K562 (cell line): ENCODE data around the gene TRUB2. TPM values are rescaled to one million over a fixed set of nuclear protein-coding genes. Genes with fewer than 3 reads are reported as not detected.
A peak's percentile ranks its signal among the peaks of the same experiment; 100 is the strongest.

ENCODE experiments used
- CREB5 ChIP-seq: fragments of 250-450 bp; sonication (Bioruptor Pico); IDR thresholded peaks from 2 replicates; pipeline ENCODE4 v1.5.0; 2020; ENCODE audit warnings: mild to moderate bottlenecking
- HIVEP1 ChIP-seq: fragments of 250-450 bp; sonication (Bioruptor Pico); IDR thresholded peaks from 2 replicates; pipeline ENCODE4 v1.4.0; 2020; ENCODE audit warnings: mild to moderate bottlenecking
- HOXB6 ChIP-seq: fragments of 250-450 bp; sonication (Bioruptor Pico); IDR thresholded peaks from 2 replicates; pipeline ENCODE4 v1.5.1; 2022; ENCODE audit warnings: mild to moderate bottlenecking, borderline replicate concordance
- IRF2 ChIP-seq: sonication (generic); formaldehyde crosslinking; IDR thresholded peaks from 2 replicates; pipeline ENCODE4 v1.8.1; 2022; ENCODE audit warnings: mild to moderate bottlenecking, missing genetic modification reagents
- MAFK ChIP-seq: IDR thresholded peaks from 2 replicates; pipeline ENCODE4 v1.6.1; 2011; ENCODE audit warnings: low read length, improper control_type of control experiment
- MTA2 ChIP-seq: fragments of 450-650 bp; IDR thresholded peaks from 2 replicates; pipeline ENCODE4 v1.6.1; 2016; ENCODE audit warnings: low read depth
- MTA3 ChIP-seq: fragments of 450-650 bp; formaldehyde crosslinking; IDR thresholded peaks from 2 replicates; pipeline ENCODE4 v1.6.1; 2017; ENCODE audit warnings: mild to moderate bottlenecking, borderline replicate concordance
- NFE2L1 ChIP-seq: fragments of 450-650 bp; IDR thresholded peaks from 2 replicates; pipeline ENCODE4 v1.6.1; 2016; ENCODE audit warnings: missing genetic modification characterization, low read depth, mild to moderate bottlenecking, missing compliant biosample characterization, moderate library complexity, borderline replicate concordance
- NUFIP1 ChIP-seq: fragments of 450-650 bp; IDR thresholded peaks from 2 replicates; pipeline ENCODE4 v1.6.1; 2018; ENCODE audit not compliant: partially characterized antibody
- POLR3A ChIP-seq: IDR thresholded peaks from 2 replicates; pipeline ENCODE4 v1.6.1; 2011; ENCODE audit warnings: borderline replicate concordance, mild to moderate bottlenecking, moderate library complexity; ENCODE audit not compliant: insufficient read length, insufficient read depth; ENCODE audit errors: extremely low read depth
- THRAP3 ChIP-seq: fragments of 450-650 bp; IDR thresholded peaks from 2 replicates; pipeline ENCODE4 v1.6.1; 2016; ENCODE audit warnings: mild to moderate bottlenecking, inconsistent platforms, borderline replicate concordance
- ZNF197 ChIP-seq: fragments of 200-800 bp; sonication (Bioruptor generic); IDR thresholded peaks from 2 replicates; pipeline ENCODE4 v1.6.1; 2016; ENCODE audit warnings: low read depth, missing genetic modification characterization, missing compliant biosample characterization
- ZNF274 ChIP-seq: IDR thresholded peaks from 2 replicates; pipeline ENCODE4 v1.6.1; 2011; ENCODE audit warnings: low read depth, mild to moderate bottlenecking, low read length, moderate library complexity, borderline replicate concordance
- ZNF717 ChIP-seq: fragments of 250-450 bp; sonication (Bioruptor Pico); IDR thresholded peaks from 2 replicates; pipeline ENCODE4 v1.5.0; 2021
- polyA plus RNA-seq, 8 experiments: library from polyadenylated mRNA; depleted of rRNA in 4 of 8; stranded (reverse) in 5 of 8; unstranded in 3 of 8; fragments of >200 nt; fragmentation: Nextera tagmentation in 2 of 8; fragmentation: Illumina TruSeq in 1 of 8; extraction: Ambion mirVana in 2 of 8; extraction: Trizol in 1 of 8; gene quantifications; 2 replicates each; pipeline versions ENCODE4 v1.2.1 to v1.2.3, GENCODE V29; 2011 to 2014; ENCODE audit warnings: inconsistent platforms in 1 of 8, missing spikeins in 1 of 8
- total RNA-seq, 7 experiments: library from RNA; depleted of rRNA in 6 of 7; stranded (reverse); fragments of >200 nt in 6 of 7; fragmentation: Illumina TruSeq in 2 of 7; extraction: Trizol in 2 of 7; gene quantifications; 2 replicates each; pipeline versions ENCODE4 v1.2.1 to v1.2.3, GENCODE V29; 2011 to 2021; ENCODE audit warnings: low replicate concordance in 1 of 7
- TF ChIP-seq, protein P1 (sequence below): fragments of 250-450 bp; sonication (Bioruptor Pico); IDR thresholded peaks from 2 replicates; pipeline ENCODE4 v1.5.0; 2020; ENCODE audit warnings: mild to moderate bottlenecking, borderline replicate concordance
- TF ChIP-seq, protein P2 (sequence below): fragments of 250-450 bp; sonication (Bioruptor Pico); IDR thresholded peaks from 2 replicates; pipeline ENCODE4 v1.4.0; 2020
- TF ChIP-seq, protein P3 (sequence below): fragments of 450-650 bp; IDR thresholded peaks from 2 replicates; pipeline ENCODE4 v1.6.1; 2014; ENCODE audit warnings: low read depth, mild to moderate bottlenecking, moderate library complexity, borderline replicate concordance

The TRUB2 gene
- total and polyA plus RNA-seq, 9 of the 15 experiments (the other 6 are each of a cell fraction or from before 2014, with no cell fraction given) = 9.3 to 110 (median 63.0) TPM

DNA sequence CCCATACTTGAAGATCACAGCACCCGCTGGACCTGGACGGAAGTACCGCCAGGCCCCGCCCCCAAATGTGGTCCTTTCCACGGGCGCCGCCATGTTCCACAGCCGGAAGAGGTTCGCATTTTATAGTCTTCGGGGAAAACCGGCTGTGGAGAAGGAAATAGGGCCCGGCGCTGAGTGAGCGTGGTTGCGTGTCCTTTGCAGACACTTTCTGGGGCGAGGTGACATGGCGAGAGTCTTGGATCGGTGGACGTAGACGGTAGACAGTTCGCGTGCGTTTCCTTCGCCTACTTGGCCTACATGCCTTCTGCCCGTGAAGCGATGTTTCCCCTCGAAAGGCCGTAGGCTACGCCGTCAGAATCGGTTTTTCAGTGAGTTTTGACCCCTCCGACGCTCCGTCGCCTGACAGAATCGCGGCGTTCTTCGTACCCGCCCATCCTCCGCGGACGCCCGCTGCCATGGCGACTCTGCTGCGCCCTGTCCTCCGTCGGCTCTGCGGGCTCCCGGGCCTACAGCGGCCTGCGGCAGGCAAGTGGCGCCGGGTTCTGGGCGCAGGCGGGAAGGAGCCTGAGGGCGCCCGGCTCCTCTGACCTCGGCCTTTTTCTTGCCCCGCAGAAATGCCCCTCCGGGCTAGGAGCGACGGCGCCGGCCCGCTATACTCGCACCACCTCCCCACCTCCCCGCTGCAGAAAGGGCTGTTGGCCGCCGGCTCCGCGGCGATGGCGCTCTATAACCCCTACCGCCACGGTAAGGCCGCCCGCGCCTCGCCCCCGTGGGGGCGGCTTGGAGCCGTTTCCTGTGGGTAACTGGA is at the start of gene TRUB2, which contains the start of gene COQ4 (continued):
- TF ChIP-seq, protein P1, sequence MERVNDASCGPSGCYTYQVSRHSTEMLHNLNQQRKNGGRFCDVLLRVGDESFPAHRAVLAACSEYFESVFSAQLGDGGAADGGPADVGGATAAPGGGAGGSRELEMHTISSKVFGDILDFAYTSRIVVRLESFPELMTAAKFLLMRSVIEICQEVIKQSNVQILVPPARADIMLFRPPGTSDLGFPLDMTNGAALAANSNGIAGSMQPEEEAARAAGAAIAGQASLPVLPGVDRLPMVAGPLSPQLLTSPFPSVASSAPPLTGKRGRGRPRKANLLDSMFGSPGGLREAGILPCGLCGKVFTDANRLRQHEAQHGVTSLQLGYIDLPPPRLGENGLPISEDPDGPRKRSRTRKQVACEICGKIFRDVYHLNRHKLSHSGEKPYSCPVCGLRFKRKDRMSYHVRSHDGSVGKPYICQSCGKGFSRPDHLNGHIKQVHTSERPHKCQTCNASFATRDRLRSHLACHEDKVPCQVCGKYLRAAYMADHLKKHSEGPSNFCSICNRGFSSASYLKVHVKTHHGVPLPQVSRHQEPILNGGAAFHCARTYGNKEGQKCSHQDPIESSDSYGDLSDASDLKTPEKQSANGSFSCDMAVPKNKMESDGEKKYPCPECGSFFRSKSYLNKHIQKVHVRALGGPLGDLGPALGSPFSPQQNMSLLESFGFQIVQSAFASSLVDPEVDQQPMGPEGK (CRISPR knock-in tag) = no peak
- no peak for TF ChIP-seq NFE2L1 (tag)
- no peak for TF ChIP-seq MTA3
- TF ChIP-seq, protein P2, sequence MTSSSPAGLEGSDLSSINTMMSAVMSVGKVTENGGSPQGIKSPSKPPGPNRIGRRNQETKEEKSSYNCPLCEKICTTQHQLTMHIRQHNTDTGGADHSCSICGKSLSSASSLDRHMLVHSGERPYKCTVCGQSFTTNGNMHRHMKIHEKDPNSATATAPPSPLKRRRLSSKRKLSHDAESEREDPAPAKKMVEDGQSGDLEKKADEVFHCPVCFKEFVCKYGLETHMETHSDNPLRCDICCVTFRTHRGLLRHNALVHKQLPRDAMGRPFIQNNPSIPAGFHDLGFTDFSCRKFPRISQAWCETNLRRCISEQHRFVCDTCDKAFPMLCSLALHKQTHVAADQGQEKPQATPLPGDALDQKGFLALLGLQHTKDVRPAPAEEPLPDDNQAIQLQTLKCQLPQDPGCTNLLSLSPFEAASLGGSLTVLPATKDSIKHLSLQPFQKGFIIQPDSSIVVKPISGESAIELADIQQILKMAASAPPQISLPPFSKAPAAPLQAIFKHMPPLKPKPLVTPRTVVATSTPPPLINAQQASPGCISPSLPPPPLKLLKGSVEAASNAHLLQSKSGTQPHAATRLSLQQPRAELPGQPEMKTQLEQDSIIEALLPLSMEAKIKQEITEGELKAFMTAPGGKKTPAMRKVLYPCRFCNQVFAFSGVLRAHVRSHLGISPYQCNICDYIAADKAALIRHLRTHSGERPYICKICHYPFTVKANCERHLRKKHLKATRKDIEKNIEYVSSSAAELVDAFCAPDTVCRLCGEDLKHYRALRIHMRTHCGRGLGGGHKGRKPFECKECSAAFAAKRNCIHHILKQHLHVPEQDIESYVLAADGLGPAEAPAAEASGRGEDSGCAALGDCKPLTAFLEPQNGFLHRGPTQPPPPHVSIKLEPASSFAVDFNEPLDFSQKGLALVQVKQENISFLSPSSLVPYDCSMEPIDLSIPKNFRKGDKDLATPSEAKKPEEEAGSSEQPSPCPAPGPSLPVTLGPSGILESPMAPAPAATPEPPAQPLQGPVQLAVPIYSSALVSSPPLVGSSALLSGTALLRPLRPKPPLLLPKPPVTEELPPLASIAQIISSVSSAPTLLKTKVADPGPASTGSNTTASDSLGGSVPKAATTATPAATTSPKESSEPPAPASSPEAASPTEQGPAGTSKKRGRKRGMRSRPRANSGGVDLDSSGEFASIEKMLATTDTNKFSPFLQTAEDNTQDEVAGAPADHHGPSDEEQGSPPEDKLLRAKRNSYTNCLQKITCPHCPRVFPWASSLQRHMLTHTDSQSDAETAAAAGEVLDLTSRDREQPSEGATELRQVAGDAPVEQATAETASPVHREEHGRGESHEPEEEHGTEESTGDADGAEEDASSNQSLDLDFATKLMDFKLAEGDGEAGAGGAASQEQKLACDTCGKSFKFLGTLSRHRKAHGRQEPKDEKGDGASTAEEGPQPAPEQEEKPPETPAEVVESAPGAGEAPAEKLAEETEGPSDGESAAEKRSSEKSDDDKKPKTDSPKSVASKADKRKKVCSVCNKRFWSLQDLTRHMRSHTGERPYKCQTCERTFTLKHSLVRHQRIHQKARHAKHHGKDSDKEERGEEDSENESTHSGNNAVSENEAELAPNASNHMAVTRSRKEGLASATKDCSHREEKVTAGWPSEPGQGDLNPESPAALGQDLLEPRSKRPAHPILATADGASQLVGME (CRISPR knock-in tag) = peak; percentile 96
- TF ChIP-seq, protein P3, sequence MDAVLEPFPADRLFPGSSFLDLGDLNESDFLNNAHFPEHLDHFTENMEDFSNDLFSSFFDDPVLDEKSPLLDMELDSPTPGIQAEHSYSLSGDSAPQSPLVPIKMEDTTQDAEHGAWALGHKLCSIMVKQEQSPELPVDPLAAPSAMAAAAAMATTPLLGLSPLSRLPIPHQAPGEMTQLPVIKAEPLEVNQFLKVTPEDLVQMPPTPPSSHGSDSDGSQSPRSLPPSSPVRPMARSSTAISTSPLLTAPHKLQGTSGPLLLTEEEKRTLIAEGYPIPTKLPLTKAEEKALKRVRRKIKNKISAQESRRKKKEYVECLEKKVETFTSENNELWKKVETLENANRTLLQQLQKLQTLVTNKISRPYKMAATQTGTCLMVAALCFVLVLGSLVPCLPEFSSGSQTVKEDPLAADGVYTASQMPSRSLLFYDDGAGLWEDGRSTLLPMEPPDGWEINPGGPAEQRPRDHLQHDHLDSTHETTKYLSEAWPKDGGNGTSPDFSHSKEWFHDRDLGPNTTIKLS = no peak
- TF ChIP-seq POLR3A = no peak
- TF ChIP-seq THRAP3 = no peak
- TF ChIP-seq CREB5 (CRISPR knock-in tag) = no peak
- no peak for TF ChIP-seq MTA2
- TF ChIP-seq MAFK = peak; percentile 52
- no peak for TF ChIP-seq NUFIP1
- no peak for TF ChIP-seq HIVEP1
- TF ChIP-seq ZNF717 (CRISPR knock-in tag) = no peak
- no peak; the same call in 1 of the 2 replicates for TF ChIP-seq ZNF274
- no peak for TF ChIP-seq IRF2
- TF ChIP-seq HOXB6 = no peak; the same call in 1 of the 2 replicates
- no peak for TF ChIP-seq ZNF197 (CRISPR knock-in tag)
